HFFc6 (cell line): ENCODE results near the gene GALNT3. TPM values are rescaled to one million over a fixed set of nuclear protein-coding genes. Genes with fewer than 3 reads are reported as not detected.
A peak's percentile ranks its signal among the peaks of the same experiment; 100 is the strongest.

Experiments used
- DNase-seq: peaks from one replicate; pipeline ENCODE4 v3.0.0-alpha.2; 2018
- H3K27ac Mint-ChIP-seq: 2 replicates; pipeline ENCODE4 v1.8.0; 2020; ENCODE audit warnings: mild to moderate bottlenecking, mixed read lengths
- H3K27me3 Mint-ChIP-seq: 2 replicates; pipeline ENCODE4 v1.8.0; 2021; ENCODE audit warnings: mild to moderate bottlenecking, moderate library complexity, mixed read lengths; ENCODE audit not compliant: insufficient read depth
- H3K36me3 Mint-ChIP-seq: 2 replicates; pipeline ENCODE4 v1.8.0; 2021; ENCODE audit warnings: low read depth, mixed read lengths
- H3K4me1 Mint-ChIP-seq: 2 replicates; pipeline ENCODE4 v1.8.0; 2020; ENCODE audit warnings: low read depth, mixed read lengths
- H3K4me3 Mint-ChIP-seq: 2 replicates; pipeline ENCODE4 v1.8.0; 2020; ENCODE audit warnings: mild to moderate bottlenecking, moderate library complexity, mixed read lengths
- H3K9me3 Mint-ChIP-seq: 2 replicates; pipeline ENCODE4 v1.8.0; 2020; ENCODE audit warnings: mild to moderate bottlenecking, mixed read lengths
- CTCF ChIP-seq: fragments of 200-600 bp; sonication (generic); IDR thresholded peaks from 2 replicates; pipeline ENCODE4 v1.5.0; 2021; ENCODE audit warnings: antibody characterized with exemption, mild to moderate bottlenecking
- total RNA-seq, 6 experiments: library from RNA; stranded (reverse); fragmentation: NEBNext Ultra II Directional; extraction: Animal tissue kit (Norgen Biotek cat#: 25700); gene quantifications; 2 replicates in 1 of 6; 3 replicates in 5 of 6; pipeline ENCODE4 v1.2.3, GENCODE V29; 2021

GALNT3 gene
- total RNA-seq, 6 experiments from 2014 or later = 0.28 to 1.7 (median 0.82) TPM

- DNase-seq = no peak
- Mint-ChIP-seq H3K36me3 (no peaks in the 10 kb centered on the region), H3K27me3 (peaks cover 4% of the 10 kb centered on the region), H3K27ac (no peak overlapping the region), H3K4me3 (no peak overlapping the region), H3K9me3 (no peaks in the 10 kb centered on the region; the same call in 1 of the 2 replicates), H3K4me1 (no peaks in the 10 kb centered on the region)
- TF ChIP-seq CTCF = no peak
Observed at GRCh38 chr2:165745916-165746315, 48.1 kb downstream of the GALNT3 start.

GRCh38 chr2:165743442-165743841 is 50.6 kb downstream of the GALNT3 start:
- Mint-ChIP-seq H3K9me3 (no peaks in the 10 kb centered on the region; the same call in 1 of the 2 replicates), H3K36me3 (no peaks in the 10 kb centered on the region), H3K27me3 (peaks cover 4% of the 10 kb centered on the region), H3K27ac (no peak overlapping the region), H3K4me3 (no peak overlapping the region), H3K4me1 (no peaks in the 10 kb centered on the region)
- TF ChIP-seq CTCF = no peak
- no peak for DNase-seq

- no peak for TF ChIP-seq CTCF
- peak; percentile 56 for DNase-seq
- Mint-ChIP-seq H3K27me3 (no peaks in the 10 kb centered on the region), H3K36me3 (peaks cover 9% of the 10 kb centered on the region), H3K4me3 (no peak overlapping the region), H3K9me3 (peaks cover 14% of the 10 kb centered on the region; the same call in 1 of the 2 replicates), H3K27ac (peak overlapping the region; percentile 42; the same call in 1 of the 2 replicates), H3K4me1 (peaks cover 31% of the 10 kb centered on the region)
Observed at GRCh38 chr2:165725421-165725820, 68.6 kb downstream of the GALNT3 start.

GRCh38 chr2:165720511-165720910 is 73.5 kb downstream of the GALNT3 start:
- Mint-ChIP-seq H3K27ac (no peak overlapping the region; the same call in 1 of the 2 replicates), H3K4me3 (no peak overlapping the region; the same call in 1 of the 2 replicates)

GRCh38 chr2:165718610-165719210 is 75.3 kb downstream of the GALNT3 start:
- H3K36me3 Mint-ChIP-seq = no peaks in the 10 kb centered on the region
- H3K4me3 Mint-ChIP-seq = no peak overlapping the region
- no peak for TF ChIP-seq CTCF
- DNase-seq = no peak
- H3K4me1 Mint-ChIP-seq = peaks cover 18% of the 10 kb centered on the region
- H3K9me3 Mint-ChIP-seq = peaks cover 2% of the 10 kb centered on the region; the same call in 1 of the 2 replicates
- no peak overlapping the region for H3K27ac Mint-ChIP-seq
- H3K27me3 Mint-ChIP-seq = peaks cover 3% of the 10 kb centered on the region; the same call in 1 of the 2 replicates

More at GRCh38 chr2:165720511-165720910, 73.5 kb downstream of the GALNT3 start:
- peak; percentile 56 for DNase-seq
- peaks cover 2% of the 10 kb centered on the region; the same call in 1 of the 2 replicates for H3K27me3 Mint-ChIP-seq
- H3K9me3 Mint-ChIP-seq = peaks cover 4% of the 10 kb centered on the region; the same call in 1 of the 2 replicates
- TF ChIP-seq CTCF = no peak
- no peaks in the 10 kb centered on the region for H3K36me3 Mint-ChIP-seq
- peaks cover 29% of the 10 kb centered on the region for H3K4me1 Mint-ChIP-seq
